Activated naive CD4-positive, alpha-beta T cell treated with anti-CD3 and anti-CD28 coated beads, Interleukin-2, amount 50 U/mL, for 16 hours (primary cell): ENCODE results near the gene UBE2E2.
"Not testable (repeated sequence)": the region's sequence is repeated elsewhere in the genome, so short reads cannot be mapped to it uniquely, and the experiment has no call there.

Source experiments
- DNase-seq: peaks from one replicate; pipeline ENCODE4 v3.0.0-alpha.2; 2020

Gene UBE2E2

GRCh38 chr3:23594894-23595670 is 392.0 kb downstream of the UBE2E2 start:
- DNase-seq, result no peak

- DNase-seq, result no peak
These were observed 392.7 kb downstream of the UBE2E2 start for GRCh38 chr3:23595851-23596250.

- no peak for DNase-seq
These were observed 397.2 kb downstream of the UBE2E2 start for GRCh38 chr3:23600167-23600871.

- no peak for DNase-seq
These were observed 398.1 kb downstream of the UBE2E2 start for GRCh38 chr3:23601091-23601822.

- DNase-seq, result no peak
These were observed 399.8 kb downstream of the UBE2E2 start for GRCh38 chr3:23602971-23603370.

- no peak for DNase-seq
These were observed 404.2 kb downstream of the UBE2E2 start for GRCh38 chr3:23607184-23607847.

- DNase-seq, result no peak
These were observed 405.5 kb downstream of the UBE2E2 start for GRCh38 chr3:23608650-23609049.

- no peak for DNase-seq
These were observed 408.7 kb downstream of the UBE2E2 start for GRCh38 chr3:23611737-23612295.

- DNase-seq, result no peak
These were observed 409.3 kb downstream of the UBE2E2 start for GRCh38 chr3:23612296-23612891.

GRCh38 chr3:23615068-23615467 is 411.9 kb downstream of the UBE2E2 start:
- DNase-seq, result no peak

- DNase-seq, result not testable (repeated sequence)
These were observed 415.3 kb downstream of the UBE2E2 start for GRCh38 chr3:23618475-23618874.

GRCh38 chr3:23619705-23620637 is 416.8 kb downstream of the UBE2E2 start:
- no peak for DNase-seq

GRCh38 chr3:23620638-23621015 is 417.5 kb downstream of the UBE2E2 start:
- DNase-seq, result no peak

- DNase-seq, result no peak
These were observed 420.7 kb downstream of the UBE2E2 start for GRCh38 chr3:23623844-23624243.

GRCh38 chr3:23624305-23624704 is 421.2 kb downstream of the UBE2E2 start:
- no peak for DNase-seq

GRCh38 chr3:23626442-23626841 is 423.3 kb downstream of the UBE2E2 start:
- no peak for DNase-seq

GRCh38 chr3:23629181-23629894 is 426.2 kb downstream of the UBE2E2 start:
- no peak for DNase-seq

- no peak for DNase-seq
These were observed 430.3 kb downstream of the UBE2E2 start for GRCh38 chr3:23633261-23633960.

GRCh38 chr3:23637339-23637738 is 434.2 kb downstream of the UBE2E2 start:
- no peak for DNase-seq
